MCF 10A (cell line): ENCODE results near the gene PLK5. TPM values are rescaled to one million over a fixed set of nuclear protein-coding genes. Genes with fewer than 3 reads are reported as not detected.

Experiments
- BruUV-seq: library from RNA; stranded (reverse); fragments of 400-500 nt; replicated peaks from 2 replicates; lab custom pipeline; 2021; lab: Mats Ljungman, UMichigan
- CTCF ChIA-PET: fragments of 300-600 bp; sonication (Branson Sonifier 250); formaldehyde crosslinking; extraction: SDS; loops from one replicate; lab custom pipeline; 2021; ENCODE audit warnings: antibody characterized with exemption, inconsistent platforms; lab: Yijun Ruan, JAX
- POLR2A ChIA-PET: fragments of 300-600, 350-650 bp; sonication (Branson Sonifier 250); formaldehyde crosslinking; extraction: SDS; loops from one replicate; lab custom pipeline; 2020; ENCODE audit warnings: antibody characterized with exemption, inconsistent platforms; lab: Yijun Ruan, JAX
- DNase-seq: peaks from one replicate; pipeline ENCODE4 v3.0.0-alpha.2; 2018; ENCODE audit not compliant: unreplicated experiment
- H3K27ac Mint-ChIP-seq: one replicate; pipeline ENCODE4 v1.8.0; 2022; ENCODE audit warnings: mild to moderate bottlenecking, low read depth, mixed read lengths; ENCODE audit not compliant: unreplicated experiment
- H3K27me3 Mint-ChIP-seq: one replicate; pipeline ENCODE4 v1.8.0; 2022; ENCODE audit warnings: mixed read lengths; ENCODE audit not compliant: insufficient read depth, unreplicated experiment
- H3K36me3 Mint-ChIP-seq: one replicate; pipeline ENCODE4 v1.8.0; 2022; ENCODE audit warnings: mild to moderate bottlenecking, moderate library complexity, mixed read lengths; ENCODE audit not compliant: insufficient read depth, unreplicated experiment
- H3K4me1 Mint-ChIP-seq: one replicate; pipeline ENCODE4 v1.8.0; 2022; ENCODE audit warnings: mixed read lengths; ENCODE audit not compliant: insufficient read depth, unreplicated experiment
- H3K4me3 Mint-ChIP-seq: one replicate; pipeline ENCODE4 v1.8.0; 2022; ENCODE audit warnings: mild to moderate bottlenecking, moderate library complexity, mixed read lengths; ENCODE audit not compliant: unreplicated experiment
- H3K9me3 Mint-ChIP-seq: one replicate; pipeline ENCODE4 v1.8.0; 2022; ENCODE audit warnings: mixed read lengths; ENCODE audit not compliant: unreplicated experiment
- CTCF ChIP-seq: fragments of 200-600 bp; IDR thresholded peaks from one replicate; pipeline ENCODE4 v1.8.0; 2022; ENCODE audit warnings: antibody characterized with exemption, mild to moderate bottlenecking; ENCODE audit not compliant: unreplicated experiment
- intact Hi-C: fragments of 100-400 bp; cut with micrococcal nuclease; formaldehyde crosslinking; loops from 2 replicates; pipeline ENCODE4 v1.14.1; 2022
- total RNA-seq: library from RNA; stranded (reverse); gene quantifications from 2 replicates; pipeline ENCODE4 v1.2.3, GENCODE V29; 2022

PLK5 gene
- total RNA-seq, 1 experiment from 2014 or later, result 0.21 TPM

GRCh38 chr19:1561236-1561842 is 37.5 kb downstream of the PLK5 start:
- ChIA-PET CTCF (interaction anchor here (0.5 kb wide), 1 partner anchor 23 kb away, joined by 3 read pairs; no protein-coding TSS in a partner anchor), POLR2A (no interaction called here)
- Mint-ChIP-seq H3K4me3 (no peak overlapping the region), H3K36me3 (peaks cover 4% of the 10 kb centered on the region), H3K27ac (no peak overlapping the region), H3K4me1 (no peaks in the 10 kb centered on the region), H3K9me3 (no peaks in the 10 kb centered on the region), H3K27me3 (no peaks in the 10 kb centered on the region)
- intact Hi-C loops, result no loop called here
- TF ChIP-seq CTCF, result no peak
- BruUV-seq, result no TSS peak
- DNase-seq, result no peak

GRCh38 chr19:1563251-1563650 is 39.4 kb downstream of the PLK5 start:
- no peak for DNase-seq
- H3K9me3 Mint-ChIP-seq, result no peaks in the 10 kb centered on the region
- H3K36me3 Mint-ChIP-seq, result peaks cover 4% of the 10 kb centered on the region
- H3K4me3 Mint-ChIP-seq, result no peak overlapping the region
- POLR2A ChIA-PET, result no interaction called here
- TF ChIP-seq CTCF, result no peak
- no peaks in the 10 kb centered on the region for H3K27me3 Mint-ChIP-seq
- CTCF ChIA-PET, result interaction anchor here (0.6 to 3.2 kb wide), 3 partner anchors 17 to 187 kb away, joined by 3 to 16 read pairs (median 4); no protein-coding TSS in a partner anchor
- no TSS peak for BruUV-seq
- H3K4me1 Mint-ChIP-seq, result no peaks in the 10 kb centered on the region
- H3K27ac Mint-ChIP-seq, result no peak overlapping the region
- intact Hi-C loops, result no loop called here

- ChIA-PET CTCF (no interaction called here), POLR2A (interaction anchor here (0.8 to 3.7 kb wide), 6 partner anchors 21 to 86 kb away, joined by 3 to 17 read pairs (median 4); partner anchors contain the start of genes MBD3, TCF3 and UQCR11)
- peak; percentile 78 for DNase-seq
- H3K27ac Mint-ChIP-seq, result no peak overlapping the region
- intact Hi-C loops, result no loop called here
- no peaks in the 10 kb centered on the region for H3K4me1 Mint-ChIP-seq
- no peaks in the 10 kb centered on the region for H3K9me3 Mint-ChIP-seq
- no TSS peak for BruUV-seq
- H3K36me3 Mint-ChIP-seq, result peaks cover 4% of the 10 kb centered on the region
- H3K4me3 Mint-ChIP-seq, result peak overlapping the region; percentile 65
- TF ChIP-seq CTCF, result no peak
- H3K27me3 Mint-ChIP-seq, result peaks cover 17% of the 10 kb centered on the region
These were observed 42.7 kb downstream of the PLK5 start for GRCh38 chr19:1566392-1567115.

GRCh38 chr19:1567116-1567847 is 43.4 kb downstream of the PLK5 start:
- H3K27ac Mint-ChIP-seq, result no peak overlapping the region
- ChIA-PET POLR2A (interaction anchor here (0.7 to 3.7 kb wide), 8 partner anchors 21 to 86 kb away, joined by 3 to 17 read pairs (median 4); partner anchors contain the start of genes MBD3, REEP6, TCF3 and UQCR11), CTCF (no interaction called here)
- no peak for TF ChIP-seq CTCF
- peaks cover 17% of the 10 kb centered on the region for H3K27me3 Mint-ChIP-seq
- no peaks in the 10 kb centered on the region for H3K9me3 Mint-ChIP-seq
- H3K36me3 Mint-ChIP-seq, result peaks cover 4% of the 10 kb centered on the region
- no TSS peak for BruUV-seq
- intact Hi-C loops, result no loop called here
- peak overlapping the region; percentile 65 for H3K4me3 Mint-ChIP-seq
- H3K4me1 Mint-ChIP-seq, result no peaks in the 10 kb centered on the region
- no peak for DNase-seq
